Pons (tissue), 1 donor: ENCODE measurements around the gene C12orf56.
"Not testable (repeated sequence)": the region's sequence is repeated elsewhere in the genome, so short reads cannot be mapped to it uniquely, and the experiment has no call there.

Experiments
- DNase-seq: peaks from one replicate; pipeline ENCODE4 v3.0.0-alpha.2; 2016; ENCODE audit warnings: low spot score

C12orf56 gene

GRCh38 chr12:64232196-64232595, 158.4 kb downstream of the C12orf56 start:
- DNase-seq = no peak

- peak; percentile 89 for DNase-seq
Measured at GRCh38 chr12:64229796-64230195, 160.8 kb downstream of the C12orf56 start.

DNA sequence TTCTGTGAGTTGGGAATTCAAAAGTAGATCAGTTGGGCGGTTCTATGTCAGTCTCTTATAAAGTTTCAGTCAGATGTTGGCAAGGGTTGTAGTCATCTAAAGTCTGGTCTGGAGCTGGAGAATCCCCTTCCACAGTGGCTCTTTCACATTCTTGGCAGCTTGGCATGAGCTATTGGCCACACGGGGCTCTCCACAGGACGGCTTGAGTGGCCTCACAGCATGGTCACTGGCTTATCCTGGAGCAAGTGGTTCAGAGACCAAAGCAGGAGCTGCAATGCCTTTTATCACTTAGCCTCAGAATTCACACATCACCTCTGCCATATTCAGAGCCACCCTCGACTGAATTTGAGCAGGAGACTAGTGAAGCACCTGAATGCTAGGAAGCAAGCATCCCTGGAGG, 161.3 kb downstream of the C12orf56 start:
- DNase-seq = no peak

DNA sequence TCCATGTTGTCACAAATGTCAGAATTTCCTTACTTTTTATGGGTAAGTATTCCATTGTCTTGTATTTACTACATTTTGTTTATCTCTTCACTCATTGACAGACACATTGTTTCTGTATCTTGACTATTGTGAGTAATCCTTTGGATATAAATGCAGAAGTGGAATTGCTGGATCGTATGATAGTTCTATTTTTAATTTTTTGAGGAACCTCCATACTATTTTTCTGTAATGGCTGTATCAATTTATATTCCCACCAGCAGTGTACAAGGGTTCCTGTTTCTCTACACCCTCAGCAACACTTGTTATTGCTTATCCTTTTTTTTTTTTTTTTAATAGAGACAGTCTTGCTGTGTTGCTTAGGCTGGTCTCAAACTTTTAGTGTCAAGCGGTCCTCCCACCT, 164.9 kb downstream of the C12orf56 start:
- no peak for DNase-seq

DNA sequence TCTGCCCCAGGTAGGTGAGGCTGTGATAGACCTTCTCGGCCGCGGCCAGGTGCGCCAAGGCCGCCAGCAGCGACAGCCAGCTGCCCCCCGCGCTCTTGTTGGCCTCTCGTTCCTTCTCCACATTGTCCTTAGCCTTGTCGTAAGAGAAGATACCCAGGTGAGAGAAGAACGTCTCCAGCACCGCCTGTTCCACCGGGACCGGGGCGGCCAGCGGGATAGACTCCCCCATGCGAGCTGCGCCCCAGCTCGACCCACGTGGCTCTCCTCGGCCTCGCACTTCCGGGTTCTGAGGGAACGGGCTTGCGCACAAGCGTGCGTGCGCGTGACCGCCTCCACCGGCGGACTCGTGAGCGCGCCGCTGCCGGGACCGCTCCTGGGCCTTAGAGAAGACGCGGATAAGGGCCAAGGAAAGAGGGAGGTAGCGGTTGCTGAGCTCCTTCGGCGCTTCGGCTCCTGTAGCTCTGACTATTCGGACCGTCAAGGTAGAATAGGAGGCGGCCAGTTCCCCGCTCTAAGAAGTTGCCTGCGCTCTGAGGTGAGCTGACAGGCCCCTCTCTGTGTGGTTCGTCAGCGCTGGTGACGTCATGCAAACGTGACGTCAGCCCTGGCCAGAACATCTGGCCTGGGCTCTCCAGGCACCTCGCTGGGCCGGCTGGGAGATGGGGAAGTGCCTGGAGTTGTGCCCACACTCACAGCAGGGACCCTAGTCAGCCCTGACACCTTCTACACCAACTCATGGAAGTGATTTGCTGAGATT, 168.4 kb downstream of the C12orf56 start, which contains the start of gene KICS2:
Gene KICS2 (minus strand): TSS at position 288 of the 757 bp plus-strand sequence. CDS start 59 bp downstream, at position 229.
- peak; percentile 93 for DNase-seq

DNA sequence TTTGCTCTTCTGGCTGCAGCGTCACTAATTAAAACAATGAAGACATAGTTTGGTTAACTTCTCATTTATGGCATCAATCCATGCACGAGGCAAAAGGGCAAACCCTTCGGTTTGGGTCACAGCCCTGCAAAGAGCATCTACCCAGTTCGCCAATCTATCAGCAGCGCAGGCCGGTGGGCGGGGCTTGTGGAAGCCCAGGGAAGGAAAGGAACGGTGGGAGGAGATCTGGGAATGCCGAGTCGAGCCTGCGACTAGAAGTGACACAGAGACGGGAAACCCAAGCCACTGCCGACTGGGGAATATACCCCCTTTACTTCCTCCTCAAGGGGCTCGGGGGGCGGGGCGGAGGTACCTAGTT, 168.9 kb downstream of the C12orf56 start:
- DNase-seq = peak; percentile 87

DNA sequence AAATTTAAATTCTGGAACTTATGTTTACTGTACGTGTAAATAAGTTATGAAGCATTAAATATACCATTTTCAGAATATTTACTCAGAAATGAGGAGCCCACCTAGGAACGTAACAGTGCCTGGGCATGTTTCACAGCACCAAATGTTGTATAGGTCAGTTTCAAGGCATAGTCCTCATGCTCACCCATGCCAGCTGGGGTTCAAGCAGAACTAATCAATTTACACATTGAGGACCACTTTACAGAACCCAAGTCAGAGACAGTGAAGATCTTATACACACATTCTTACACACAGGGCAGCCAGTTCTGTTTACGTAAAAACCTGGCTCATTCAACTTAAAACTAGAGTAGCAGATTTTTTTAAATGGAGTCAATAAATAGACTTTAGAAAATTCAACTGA, 170.5 kb downstream of the C12orf56 start:
- no peak for DNase-seq

DNA sequence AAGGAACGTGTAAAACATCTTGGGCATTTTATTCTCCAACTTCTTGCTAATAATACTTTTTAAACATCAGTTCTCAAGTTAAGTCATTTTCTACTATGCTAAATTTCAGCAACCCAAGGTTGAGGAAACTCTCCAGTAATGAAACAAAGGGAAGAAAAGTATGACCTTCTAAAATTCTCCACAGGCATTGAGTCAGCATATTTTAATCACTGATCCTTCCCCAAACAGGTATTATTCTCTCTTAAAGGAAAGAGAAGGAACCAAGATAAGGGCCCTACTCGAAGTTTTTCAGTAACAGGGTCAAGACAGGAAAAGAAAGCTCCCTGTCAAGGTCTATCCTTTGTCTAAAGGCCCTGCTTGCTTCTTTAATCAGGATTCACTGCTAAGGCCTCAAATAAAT, 171.4 kb downstream of the C12orf56 start:
- no peak for DNase-seq

DNA sequence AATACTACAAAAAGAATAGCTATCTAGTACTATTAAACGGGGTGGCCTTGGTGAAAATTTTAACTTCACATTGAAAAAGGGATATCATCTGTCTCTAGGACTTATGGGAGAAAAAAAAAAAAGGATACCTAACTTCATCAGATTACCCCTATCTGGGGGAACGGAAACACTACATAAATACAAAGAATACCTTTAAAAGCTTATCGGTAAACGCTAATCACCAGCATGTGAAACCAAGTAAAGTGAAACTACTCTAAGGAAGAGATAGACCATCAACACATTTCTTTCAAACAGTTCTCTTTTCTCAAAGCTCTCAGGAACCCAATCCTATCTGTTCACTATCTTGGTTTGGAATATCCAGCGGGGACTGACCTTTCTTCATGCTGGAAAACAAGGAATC, 172.0 kb downstream of the C12orf56 start:
- no peak for DNase-seq

DNA sequence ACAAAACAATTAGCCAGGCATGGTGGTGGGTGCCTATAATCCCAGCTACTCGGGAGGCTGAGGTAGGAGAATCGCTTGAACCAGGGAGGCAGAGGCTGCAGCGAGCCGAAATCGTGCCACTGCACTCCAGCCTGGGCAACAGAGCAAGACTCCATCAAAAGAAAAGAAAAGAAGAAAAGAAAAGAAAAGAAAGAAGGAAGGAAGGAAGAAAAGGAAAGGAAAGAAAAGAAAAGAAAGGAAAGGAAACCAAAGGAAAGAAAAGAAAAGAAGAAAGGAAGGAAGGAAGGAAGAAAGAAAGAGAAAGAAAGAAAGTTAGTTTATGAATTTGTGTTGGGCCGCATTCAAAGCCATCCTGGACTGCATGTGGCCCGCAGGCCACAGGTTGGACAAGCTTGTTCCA, 172.9 kb downstream of the C12orf56 start:
- not testable (repeated sequence) for DNase-seq

DNA sequence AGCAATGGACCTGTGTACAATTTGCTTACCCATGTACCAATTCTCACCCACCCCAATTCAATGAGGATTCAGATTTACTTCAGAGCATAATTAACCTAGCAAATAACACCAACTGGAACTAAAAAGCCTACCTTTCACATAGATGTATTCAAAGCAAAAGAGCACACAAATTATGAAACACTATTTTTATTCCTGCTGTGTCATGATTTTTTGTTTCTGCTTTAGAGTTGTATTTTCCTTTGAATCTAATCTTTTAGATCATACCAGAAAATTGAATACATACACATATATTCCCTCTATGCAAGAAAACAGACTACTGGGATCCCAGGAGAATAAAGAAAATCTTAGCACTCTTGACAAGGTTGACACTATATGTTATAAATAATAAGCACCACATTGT, 174.3 kb downstream of the C12orf56 start:
- no peak for DNase-seq
